Measurements from ENCODE around the gene TRIM28. TPM values are rescaled to one million over a fixed set of nuclear protein-coding genes. Genes with fewer than 3 reads are reported as not detected.

The TRIM28 gene
- total and polyA plus RNA-seq, 9 of the 15 experiments (the other 6 are each of a cell fraction or from before 2014, with no cell fraction given): 12.1 to 797 (median 490) TPM

- TF ChIP-seq E2F3 (CRISPR knock-in tag; IDR thresholded peaks at IDR 0.05): peak; percentile 13; the same call in 1 of the 2 replicates
- TF ChIP-seq ZFPM2 (CRISPR knock-in tag; IDR thresholded peaks at IDR 0.05): no peak
- peak; percentile 61 for TF ChIP-seq CREM (IDR thresholded peaks at IDR 0.05; ENCODE audit: low read depth)
- TF ChIP-seq TCF3 (CRISPR knock-in tag; IDR thresholded peaks at IDR 0.05): peak; percentile 83
- no peak for TF ChIP-seq TFAM (CRISPR knock-in tag; conservative IDR thresholded peaks at IDR 0.05)
- TF ChIP-seq ESRRB (CRISPR knock-in tag; IDR thresholded peaks at IDR 0.05; ENCODE audit: borderline replicate concordance): no peak
These were observed 40.9 kb downstream of the TRIM28 start (continued) for GRCh38 chr19:58584498-58585441.

- no peaks in the 10 kb centered on the region for H3K9me1 ChIP-seq (ENCODE audit: control insufficient read depth, insufficient read depth, low read length)
- no peak overlapping the region for H3K4me3 ChIP-seq
- peak overlapping the region; percentile 93 for H3K27ac ChIP-seq (ENCODE audit: extremely low read depth, low read depth, low read length)
- CTCF ChIA-PET (ENCODE audit: low intra/inter-chr PET ratio): no interaction called here
- no peak for FAIRE-seq
- H3K9ac ChIP-seq (ENCODE audit: insufficient read depth in 1 of 2, low read depth in 2 of 2, low read length in 2 of 2): peak overlapping the region; percentile 43 to 68
- peak in 1 of 4 experiments; percentile 35 for DNase-seq (ENCODE audit: extremely low read depth in 1 of 4, low spot score in 3 of 4)
- POLR2A ChIA-PET: interaction anchor here (0.6 to 0.7 kb wide), 2 partner anchors 26 to 64 kb away, joined by 3 to 6 read pairs; no protein-coding TSS in a partner anchor
- ATAC-seq: no peak
- H3K36me3 ChIP-seq (ENCODE audit: control insufficient read depth, insufficient read depth, low read length): peaks cover 27% of the 10 kb centered on the region
- H3K79me2 ChIP-seq (ENCODE audit: control insufficient read depth, insufficient read depth, low read length): peaks cover 15% of the 10 kb centered on the region; the same call in 2 of the 3 replicates
- peaks cover 2% of the 10 kb centered on the region; the same call in 1 of the 2 replicates for H3K9me3 ChIP-seq (replicated peaks; ENCODE audit: control insufficient read depth, insufficient read depth, low read depth, low read length)
- peak overlapping the region; percentile 79 for H3K4me2 ChIP-seq (ENCODE audit: insufficient read depth, low read length)
- WGBS (ENCODE audit: insufficient coverage, low coverage, missing lambda C conversion rate): 58% methylated on average over 5 of the region's 6 CpGs
- peaks cover 40 to 46% of the 10 kb centered on the region in 2 experiments for H3K4me1 ChIP-seq (replicated peaks in 1 of 2; ENCODE audit: control insufficient read depth in 2 of 2, insufficient read depth in 2 of 2, low read length in 2 of 2)
- no peaks in the 10 kb centered on the region; a peak in 1 of 5 replicates for H3K27me3 ChIP-seq (ENCODE audit: control insufficient read depth in 2 of 2, insufficient read depth in 2 of 2, low read length in 2 of 2)
- H4K20me1 ChIP-seq (replicated peaks; ENCODE audit: control insufficient read depth, insufficient read depth, low read length): no peaks in the 10 kb centered on the region
- H2AFZ ChIP-seq (ENCODE audit: low read depth, low read length): peak overlapping the region; percentile 9; the same call in 1 of the 2 replicates
- in situ Hi-C loops (cut with MboI): no loop called here
- intact Hi-C loops (cut with micrococcal nuclease): no loop called here
- BruUV-seq (replicated peaks): no TSS peak
- TF ChIP-seq ZNF3 (CRISPR knock-in tag; IDR thresholded peaks at IDR 0.05) (no peak), HDGF (IDR thresholded peaks at IDR 0.05) (peak; percentile 97), MAX (CRISPR knock-in tag; IDR thresholded peaks at IDR 0.05) (peak; percentile 69), MLLT1 (IDR thresholded peaks at IDR 0.05) (peak; percentile 14 to 62; a peak in 1 of 4 replicates), HOMEZ (CRISPR knock-in tag; IDR thresholded peaks at IDR 0.05) (no peak), MNT (conservative IDR thresholded peaks at IDR 0.05) (0 out of 4 replicates have a peak, but pooled peaks of 1 of the 2 experiments have one; percentile 19), DACH1 (IDR thresholded peaks at IDR 0.05; ENCODE audit: partially characterized antibody) (peak; percentile 24), SMAD4 (CRISPR knock-in tag; conservative IDR thresholded peaks at IDR 0.05) (0 out of 2 replicates have a peak, but pooled peaks have one; percentile 10)
These were observed 41.7 kb downstream of the TRIM28 start for GRCh38 chr19:58585442-58586132.

All from K562 (cell line).